GM12878 (cell line): ENCODE measurements around the gene NHERF2. TPM values are rescaled to one million over a fixed set of nuclear protein-coding genes. Genes with fewer than 3 reads are reported as not detected.
A peak's percentile ranks its signal among the peaks of the same experiment; 100 is the strongest.

Source experiments
- ATAC-seq: fragments of 200-7000 bp; cut with Tn5 transposase; 3 replicates; pipeline ENCODE4 v1.9.1; 2020; ENCODE audit warnings: mild to moderate bottlenecking, moderate library complexity
- BruUV-seq: library from RNA; stranded (reverse); fragments of 400-500 nt; replicated peaks from 2 replicates; lab custom pipeline; 2021; lab: Mats Ljungman, UMichigan
- CTCF ChIA-PET: fragments of 300-600 bp; sonication (Branson Sonifier 250); formaldehyde crosslinking; extraction: SDS; loops from one replicate; lab custom pipeline; 2021; ENCODE audit warnings: inconsistent platforms; lab: Yijun Ruan, JAX
- POLR2A ChIA-PET: fragments of 350-600 bp; formaldehyde crosslinking; extraction: SDS; loops from one replicate; lab custom pipeline; 2021; ENCODE audit warnings: inconsistent platforms; lab: Charles Lee
- RAD21 ChIA-PET: fragments of 300-600 bp; sonication (Branson Sonifier 250); formaldehyde crosslinking; loops from one replicate; lab custom pipeline; 2023; ENCODE audit warnings: antibody characterized with exemption; ENCODE audit not compliant: unreplicated experiment; lab: Charles Lee
- SMC1A ChIA-PET: fragments of 300-600 bp; sonication (Branson Sonifier 250); formaldehyde crosslinking; loops from one replicate; lab custom pipeline; 2023; ENCODE audit not compliant: unreplicated experiment, uncharacterized antibody; lab: Charles Lee
- DNase-seq: peaks from one replicate; pipeline ENCODE4 v3.0.0-alpha.2; 2011; ENCODE audit warnings: low read depth, low spot score
- FAIRE-seq: peaks from 3 replicates; lab custom pipeline; 2011; peaks lifted over from hg19 to GRCh38; lab: Jason Lieb, UNC
- H2AFZ ChIP-seq: 2 replicates; pipeline ENCODE4 v1.6.0; 2011; ENCODE audit warnings: low read depth, low read length, control low read depth; ENCODE audit not compliant: control insufficient read depth
- H3K27ac ChIP-seq: 2 replicates; pipeline ENCODE4 v1.5.1; 2011; ENCODE audit warnings: control low read depth; ENCODE audit not compliant: control insufficient read depth, insufficient read depth
- H3K27me3 ChIP-seq, 2 experiments: replicated peaks in 1 of 2; 2 replicates each; pipeline versions ENCODE4 v1.6.0 to v1.6.1; 2011; ENCODE audit warnings: low read length in 1 of 2; ENCODE audit not compliant: control insufficient read depth in 2 of 2, insufficient read depth in 2 of 2
- H3K36me3 ChIP-seq, 2 experiments: 2 replicates each; pipeline ENCODE4 v1.5.1; 2011; ENCODE audit warnings: low read length in 1 of 2; ENCODE audit not compliant: control insufficient read depth in 2 of 2, insufficient read depth in 2 of 2
- H3K4me1 ChIP-seq: 2 replicates; pipeline ENCODE4 v1.6.1; 2011; ENCODE audit warnings: mild to moderate bottlenecking, low read length, moderate library complexity, mixed read lengths; ENCODE audit not compliant: control insufficient read depth, insufficient read depth
- H3K4me2 ChIP-seq: 2 replicates; pipeline ENCODE4 v1.6.0; 2011; ENCODE audit warnings: control low read depth; ENCODE audit not compliant: control insufficient read depth, insufficient read depth
- H3K4me3 ChIP-seq: fragments of 200-600 bp; sonication (generic); 2 replicates; pipeline ENCODE4 v1.5.1; 2016
- H3K79me2 ChIP-seq: 2 replicates; pipeline ENCODE4 v1.6.0; 2011; ENCODE audit warnings: low read length; ENCODE audit not compliant: control insufficient read depth, insufficient read depth
- H3K9ac ChIP-seq: 2 replicates; pipeline ENCODE4 v1.8.0; 2011; ENCODE audit warnings: low read length, control low read depth, mixed read lengths; ENCODE audit not compliant: control insufficient read depth, insufficient read depth
- H3K9me3 ChIP-seq: replicated peaks from 3 replicates; pipeline ENCODE4 v1.5.1; 2011; ENCODE audit warnings: mild to moderate bottlenecking, low read length; ENCODE audit not compliant: control insufficient read depth, insufficient read depth
- H4K20me1 ChIP-seq: 2 replicates; pipeline ENCODE4 v1.6.0; 2011; ENCODE audit not compliant: control insufficient read depth, insufficient read depth
- ATF7 ChIP-seq: fragments of 450-650 bp; IDR thresholded peaks from 2 replicates; pipeline ENCODE4 v1.6.1; 2016; ENCODE audit warnings: low read depth, mild to moderate bottlenecking
- CHD2 ChIP-seq: IDR thresholded peaks from 2 replicates; pipeline ENCODE4 v1.6.1; 2011; ENCODE audit warnings: low read depth, low read length, improper control_type of control experiment, borderline replicate concordance
- GABPA ChIP-seq: IDR thresholded peaks from 2 replicates; pipeline ENCODE4 v1.6.1; 2014; ENCODE audit warnings: antibody characterized with exemption, low read depth, mild to moderate bottlenecking, inconsistent platforms
- IRF4 ChIP-seq: IDR thresholded peaks from 2 replicates; pipeline ENCODE4 v1.6.1; 2011; ENCODE audit warnings: low read depth, low read length
- JUNB ChIP-seq: IDR thresholded peaks from 2 replicates; pipeline ENCODE4 v1.6.1; 2016; ENCODE audit warnings: antibody characterized with exemption, mild to moderate bottlenecking
- MEF2B ChIP-seq: fragments of 450-650 bp; IDR thresholded peaks from 2 replicates; pipeline ENCODE4 v1.6.1; 2018; ENCODE audit warnings: mild to moderate bottlenecking, moderate library complexity; ENCODE audit not compliant: partially characterized antibody, poor library complexity, severe bottlenecking
- MYC ChIP-seq: IDR thresholded peaks from 2 replicates; pipeline ENCODE4 v1.6.1; 2011; ENCODE audit warnings: mild to moderate bottlenecking, low read length, moderate library complexity, inconsistent platforms; ENCODE audit not compliant: insufficient read depth, insufficient replicate concordance, insufficient read length, severe bottlenecking
- NFIC ChIP-seq: IDR thresholded peaks from 2 replicates; pipeline ENCODE4 v1.6.1; 2012; ENCODE audit warnings: low read depth, mild to moderate bottlenecking, inconsistent platforms, low read length, moderate library complexity
- NRF1 ChIP-seq: conservative IDR thresholded peaks from 2 replicates; pipeline ENCODE4 v1.6.1; 2011; ENCODE audit warnings: mild to moderate bottlenecking, low read depth, low read length, improper control_type of control experiment
- PAX8 ChIP-seq: fragments of 450-650 bp; IDR thresholded peaks from 2 replicates; pipeline ENCODE4 v1.6.1; 2017; ENCODE audit warnings: mild to moderate bottlenecking, moderate library complexity
- RAD21 ChIP-seq: IDR thresholded peaks from 2 replicates; pipeline ENCODE4 v1.6.1; 2011; ENCODE audit warnings: mild to moderate bottlenecking, low read depth, low read length, moderate library complexity; ENCODE audit not compliant: insufficient read depth
- RAD51 ChIP-seq: fragments of 450-650 bp; IDR thresholded peaks from 2 replicates; pipeline ENCODE4 v1.6.1; 2016; ENCODE audit warnings: moderate library complexity, mild to moderate bottlenecking, inconsistent platforms
- RBBP5 ChIP-seq: fragments of 200-600 bp; sonication (generic); conservative IDR thresholded peaks from 2 replicates; pipeline ENCODE4 v1.6.1; 2016
- RCOR1 ChIP-seq: conservative IDR thresholded peaks from 2 replicates; pipeline ENCODE4 v1.6.1; 2012; ENCODE audit warnings: low read depth, low read length, improper control_type of control experiment
- TAF1 ChIP-seq: IDR thresholded peaks from 2 replicates; pipeline ENCODE4 v1.6.1; 2011; ENCODE audit warnings: mild to moderate bottlenecking, low read depth, low read length, borderline replicate concordance
- USF2 ChIP-seq: IDR thresholded peaks from 2 replicates; pipeline ENCODE4 v1.6.1; 2011; ENCODE audit warnings: low read depth, low read length, improper control_type of control experiment, borderline replicate concordance
- WRNIP1 ChIP-seq: IDR thresholded peaks from 2 replicates; pipeline ENCODE4 v1.6.1; 2011; ENCODE audit warnings: low read depth, low read length, improper control_type of control experiment, borderline replicate concordance
- ZNF24 ChIP-seq: fragments of 450-650 bp; IDR thresholded peaks from 2 replicates; pipeline ENCODE4 v1.6.1; 2017; ENCODE audit warnings: antibody characterized with exemption, mild to moderate bottlenecking
- ZNF274 ChIP-seq: IDR thresholded peaks from one replicate; pipeline ENCODE4 v1.8.0; 2011; ENCODE audit not compliant: insufficient read length, insufficient read depth
- WGBS: methylation state at CpG from one replicate; pipeline ENCODE4 v1.1.6; 2016; ENCODE audit warnings: low lambda C conversion rate; ENCODE audit not compliant: insufficient replicate concordance, insufficient coverage; ENCODE audit errors: missing lambda C conversion rate; 5-methylcytosine and 5-hydroxymethylcytosine counted together
- in situ Hi-C: fragments of 300-500 bp; cut with MboI; formaldehyde crosslinking; loops from 9 replicates; pipeline ENCODE4 v1.14.3; 2018; ENCODE audit warnings: mixed read lengths
- intact Hi-C: fragments of 100-400 bp; cut with micrococcal nuclease; formaldehyde crosslinking; loops from one replicate; pipeline ENCODE4 v1.14.2; 2022; ENCODE audit not compliant: unreplicated experiment
- polyA plus RNA-seq, 11 experiments: library from polyadenylated mRNA; depleted of rRNA in 4 of 11; unstranded in 6 of 11; stranded (reverse) in 5 of 11; fragments of >200 nt; fragmentation: Nextera tagmentation in 4 of 11; fragmentation: Illumina TruSeq in 1 of 11; extraction: Ambion mirVana in 4 of 11; extraction: Trizol in 1 of 11; gene quantifications; 1 replicate in 1 of 11; 2 replicates in 10 of 11; pipeline versions ENCODE4 v1.2.1 to v1.2.3, GENCODE V29; 2011 to 2016; ENCODE audit warnings: inconsistent platforms in 2 of 11, missing spikeins in 2 of 11, low read depth in 1 of 11
- total RNA-seq, 4 experiments: library from RNA; depleted of rRNA in 3 of 4; stranded (reverse); fragments of >200 nt in 3 of 4; fragmentation: Illumina TruSeq in 1 of 4; extraction: Trizol in 1 of 4; gene quantifications; 2 replicates each; pipeline versions ENCODE4 v1.2.1 to v1.2.3, GENCODE V29; 2013 to 2021
- TF ChIP-seq, protein P1 (sequence below): fragments of 150-350 bp; IDR thresholded peaks from 2 replicates; pipeline ENCODE4 v1.6.1; 2014; ENCODE audit warnings: mild to moderate bottlenecking, low read depth, low read length
- TF ChIP-seq, protein P2 (sequence below): fragments of 450-650 bp; conservative IDR thresholded peaks from 2 replicates; pipeline ENCODE4 v1.6.1; 2017; ENCODE audit warnings: mild to moderate bottlenecking, moderate library complexity

NHERF2 gene
- total and polyA plus RNA-seq, 10 of the 15 experiments (the other 5 are each of a cell fraction or from before 2014, with no cell fraction given): 0.05 to 0.31 (median 0.08) TPM; not detected in 4

GRCh38 chr16:2009791-2010510 is 16.8 kb upstream of the NHERF2 start, which contains the start of gene ZNF598:
Gene ZNF598, minus strand, starts transcription at chr16:2009821.
- intact Hi-C loops: loop anchor here (5.0 kb wide), 1 partner anchor 142 kb away; no protein-coding TSS in a partner anchor
- SMC1A ChIA-PET: no interaction called here
- no peaks in the 10 kb centered on the region for H4K20me1 ChIP-seq
- H3K4me2 ChIP-seq: peak within 1 kb of the TSS; percentile 99
- no peak for FAIRE-seq
- in situ Hi-C loops: loop anchor here (10.0 kb wide), 1 partner anchor 485 kb away; no protein-coding TSS in a partner anchor
- H3K9ac ChIP-seq: peak within 1 kb of the TSS; percentile 96
- H3K4me3 ChIP-seq: peak within 1 kb of the TSS; percentile 100
- WGBS: under 1% methylated on average over 37 of the region's 52 CpGs
- ATAC-seq: peak; percentile 93
- H3K36me3 ChIP-seq: peaks cover 0 to 3% of the 10 kb centered on the region in 2 experiments; a peak in 1 of 4 replicates
- POLR2A ChIA-PET: no interaction called here
- DNase-seq: no peak
- RAD21 ChIA-PET: no interaction called here
- peak within 1 kb of the TSS; percentile 89 for H3K27ac ChIP-seq
- no peaks in the 10 kb centered on the region for H3K27me3 ChIP-seq
- H2AFZ ChIP-seq: peak within 1 kb of the TSS; percentile 89
- no peaks in the 10 kb centered on the region for H3K9me3 ChIP-seq
- CTCF ChIA-PET: no interaction called here
- BruUV-seq: TSS peak; percentile 99
- H3K4me1 ChIP-seq: peaks cover 15% of the 10 kb centered on the region
- H3K79me2 ChIP-seq: peaks cover 54% of the 10 kb centered on the region
- TF ChIP-seq TAF1 (peak; percentile 59; the same call in 1 of the 2 replicates), ZNF24 (peak; percentile 51; the same call in 1 of the 2 replicates), IRF4 (no peak), MYC (peak; percentile 81), RCOR1 (no peak), RAD51 (no peak), GABPA (peak; percentile 87), WRNIP1 (no peak), RAD21 (no peak), RBBP5 (no peak), ZNF274 (no peak), CHD2 (no peak), JUNB (no peak), ATF7 (no peak), USF2 (no peak), NRF1 (no peak), MEF2B (peak; percentile 19), PAX8 (no peak), NFIC (no peak)
- TF ChIP-seq, protein P1, sequence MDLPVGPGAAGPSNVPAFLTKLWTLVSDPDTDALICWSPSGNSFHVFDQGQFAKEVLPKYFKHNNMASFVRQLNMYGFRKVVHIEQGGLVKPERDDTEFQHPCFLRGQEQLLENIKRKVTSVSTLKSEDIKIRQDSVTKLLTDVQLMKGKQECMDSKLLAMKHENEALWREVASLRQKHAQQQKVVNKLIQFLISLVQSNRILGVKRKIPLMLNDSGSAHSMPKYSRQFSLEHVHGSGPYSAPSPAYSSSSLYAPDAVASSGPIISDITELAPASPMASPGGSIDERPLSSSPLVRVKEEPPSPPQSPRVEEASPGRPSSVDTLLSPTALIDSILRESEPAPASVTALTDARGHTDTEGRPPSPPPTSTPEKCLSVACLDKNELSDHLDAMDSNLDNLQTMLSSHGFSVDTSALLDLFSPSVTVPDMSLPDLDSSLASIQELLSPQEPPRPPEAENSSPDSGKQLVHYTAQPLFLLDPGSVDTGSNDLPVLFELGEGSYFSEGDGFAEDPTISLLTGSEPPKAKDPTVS: no peak
- TF ChIP-seq, protein P2, sequence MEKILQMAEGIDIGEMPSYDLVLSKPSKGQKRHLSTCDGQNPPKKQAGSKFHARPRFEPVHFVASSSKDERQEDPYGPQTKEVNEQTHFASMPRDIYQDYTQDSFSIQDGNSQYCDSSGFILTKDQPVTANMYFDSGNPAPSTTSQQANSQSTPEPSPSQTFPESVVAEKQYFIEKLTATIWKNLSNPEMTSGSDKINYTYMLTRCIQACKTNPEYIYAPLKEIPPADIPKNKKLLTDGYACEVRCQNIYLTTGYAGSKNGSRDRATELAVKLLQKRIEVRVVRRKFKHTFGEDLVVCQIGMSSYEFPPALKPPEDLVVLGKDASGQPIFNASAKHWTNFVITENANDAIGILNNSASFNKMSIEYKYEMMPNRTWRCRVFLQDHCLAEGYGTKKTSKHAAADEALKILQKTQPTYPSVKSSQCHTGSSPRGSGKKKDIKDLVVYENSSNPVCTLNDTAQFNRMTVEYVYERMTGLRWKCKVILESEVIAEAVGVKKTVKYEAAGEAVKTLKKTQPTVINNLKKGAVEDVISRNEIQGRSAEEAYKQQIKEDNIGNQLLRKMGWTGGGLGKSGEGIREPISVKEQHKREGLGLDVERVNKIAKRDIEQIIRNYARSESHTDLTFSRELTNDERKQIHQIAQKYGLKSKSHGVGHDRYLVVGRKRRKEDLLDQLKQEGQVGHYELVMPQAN: peak; percentile 77; the same call in 1 of the 2 replicates
